ENCODE data around the gene FAM90A1. TPM values are rescaled to one million over a fixed set of nuclear protein-coding genes. Genes with fewer than 3 reads are reported as not detected.
"Not testable (repeated sequence)": the region's sequence is repeated elsewhere in the genome, so short reads cannot be mapped to it uniquely, and the experiment has no call there.

The FAM90A1 gene, protein sequence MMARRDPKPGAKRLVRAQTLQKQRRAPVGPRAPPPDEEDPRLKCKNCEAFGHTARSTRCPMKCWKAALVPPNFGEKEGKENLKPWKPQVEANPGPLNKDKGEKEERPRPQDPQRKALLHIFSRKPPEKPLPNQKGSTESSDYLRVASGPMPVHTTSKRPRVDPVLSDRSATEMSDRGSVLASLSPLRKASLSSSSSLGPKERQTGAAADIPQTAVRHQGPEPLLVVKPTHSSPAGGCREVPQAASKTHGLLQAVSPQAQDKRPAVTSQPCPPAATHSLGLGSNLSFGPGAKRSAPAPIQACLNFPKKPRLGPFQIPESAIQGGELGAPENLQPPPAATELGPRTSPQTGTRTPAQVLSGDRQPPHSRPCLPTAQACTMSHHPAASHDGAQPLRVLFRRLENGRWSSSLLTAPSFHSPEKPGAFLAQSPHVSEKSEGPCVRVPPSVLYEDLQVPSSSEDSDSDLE
- total RNA-seq = 1 to 10 TPM in 1 of 6 donors, under 1 TPM in 2, not detected in 3; 0.34 to 2.1 (median 0.37) TPM

DNA sequence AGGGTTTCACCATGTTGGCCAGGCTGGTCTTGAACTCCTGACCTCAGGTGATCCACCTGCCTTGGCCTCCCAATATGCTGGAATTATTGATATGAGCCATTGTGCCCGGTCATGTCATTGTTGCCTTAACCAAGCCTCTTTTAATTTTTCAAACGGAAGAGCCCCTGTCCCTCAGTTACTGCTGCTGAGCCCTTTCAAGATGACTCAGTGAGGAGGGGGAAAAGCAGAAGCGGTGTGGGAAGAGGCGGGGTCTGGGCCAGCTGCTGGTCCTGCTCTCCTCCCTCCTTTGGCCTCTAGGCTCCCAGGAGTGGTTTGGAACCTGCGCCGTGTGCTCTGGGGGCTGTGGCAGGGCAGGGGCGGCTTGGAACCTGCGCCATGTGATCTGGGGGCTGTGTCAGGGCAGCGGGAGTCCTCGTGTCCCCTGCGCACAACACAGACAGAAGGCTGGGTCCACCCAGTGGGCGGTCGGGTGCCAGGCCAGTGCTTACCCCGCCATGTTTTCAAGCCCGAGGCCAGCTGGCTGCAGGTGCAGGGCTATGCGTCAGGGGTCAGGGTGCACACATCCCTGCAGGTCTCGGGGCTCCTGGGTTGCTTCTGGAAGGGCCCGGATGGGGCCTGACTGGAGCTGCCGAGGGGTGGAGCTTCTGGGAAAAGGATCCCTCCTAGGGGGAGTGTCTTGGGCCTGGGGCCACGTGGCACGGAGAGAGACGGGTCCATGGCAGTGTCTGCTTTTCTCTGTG lies at the start of gene FAM90A1:
FAM90A1 (minus strand) TSS at position 627 of the 740 bp plus-strand sequence. CDS start 2,786 bp downstream, outside the sequence.
- peak within 1 kb of the TSS in 3 of 4 donors; percentile 23 to 36 (median 32) for H3K4me3 ChIP-seq
- not testable (repeated sequence) for ATAC-seq (ENCODE audit: low FRiP score in 2 of 2); H3K27me3 ChIP-seq; H3K36me3 ChIP-seq; H3K9me3 ChIP-seq
- 27 to 76% methylated on average over 10 to 18 of the region's 22 CpGs for WGBS, 2 donors
- peak; percentile 63 to 82 for DNase-seq
- peak within 1 kb of the TSS in 1 of 4 donors; percentile 48 for H3K27ac ChIP-seq
- H3K4me1 ChIP-seq = peaks cover 0 to 12% (median 5%) of the 10 kb centered on the region in 4 donors

DNA sequence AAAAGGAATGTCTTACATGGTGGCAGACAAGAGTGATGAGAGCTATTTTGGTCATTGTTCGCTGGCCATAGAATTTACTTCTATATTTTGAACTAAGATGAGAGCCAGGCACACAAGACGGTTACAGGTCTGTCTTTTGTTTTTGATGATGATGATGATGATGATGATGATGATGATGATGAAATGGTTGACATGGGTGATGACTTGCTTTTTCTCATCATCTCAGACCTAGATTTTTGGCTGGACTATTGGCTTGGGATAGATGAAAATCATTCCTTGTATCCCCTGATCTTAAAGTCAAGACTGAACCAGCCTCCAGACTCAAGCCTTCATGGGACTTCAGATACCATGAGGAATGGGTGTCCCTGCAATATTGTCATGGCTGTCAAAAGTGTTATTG lies 49.0 kb upstream of the FAM90A1 start:
- not testable (repeated sequence) for DNase-seq; ATAC-seq (ENCODE audit: low FRiP score in 2 of 2); H3K36me3 ChIP-seq; H3K4me3 ChIP-seq; H3K27ac ChIP-seq; H3K9me3 ChIP-seq; H3K27me3 ChIP-seq; H3K4me1 ChIP-seq
- 72 to 80% methylated on average over 1 to 2 of the region's 2 CpGs for WGBS, 2 donors

DNA sequence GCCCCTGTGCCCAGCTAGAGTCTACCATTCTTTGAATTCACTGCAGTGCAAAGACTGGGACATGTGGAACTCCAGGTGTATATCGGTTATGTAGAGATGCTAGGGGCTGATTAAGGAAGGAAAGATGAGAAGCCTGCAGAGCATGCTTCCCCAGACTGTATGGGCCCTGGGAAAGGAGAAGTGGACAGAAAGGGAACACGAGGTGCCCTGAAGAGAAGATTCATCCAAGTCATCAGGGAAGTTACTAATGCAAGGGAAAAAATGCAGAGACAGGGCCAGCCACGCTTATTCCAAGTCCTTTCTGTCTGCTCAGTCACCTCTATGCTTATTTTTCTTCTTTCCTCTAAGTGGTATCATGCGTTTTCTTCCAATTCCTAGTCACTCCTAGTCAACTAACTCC lies 39.3 kb upstream of the FAM90A1 start:
- not testable (repeated sequence) for ATAC-seq (ENCODE audit: low FRiP score in 2 of 2); H3K4me1 ChIP-seq; H3K9me3 ChIP-seq; H3K4me3 ChIP-seq; H3K27ac ChIP-seq; H3K27me3 ChIP-seq; H3K36me3 ChIP-seq
- DNase-seq = peak in 1 of 2 donors; percentile 42
- WGBS, 2 donors = 57 to 62% methylated on average over 4 of the region's 4 CpGs

DNA sequence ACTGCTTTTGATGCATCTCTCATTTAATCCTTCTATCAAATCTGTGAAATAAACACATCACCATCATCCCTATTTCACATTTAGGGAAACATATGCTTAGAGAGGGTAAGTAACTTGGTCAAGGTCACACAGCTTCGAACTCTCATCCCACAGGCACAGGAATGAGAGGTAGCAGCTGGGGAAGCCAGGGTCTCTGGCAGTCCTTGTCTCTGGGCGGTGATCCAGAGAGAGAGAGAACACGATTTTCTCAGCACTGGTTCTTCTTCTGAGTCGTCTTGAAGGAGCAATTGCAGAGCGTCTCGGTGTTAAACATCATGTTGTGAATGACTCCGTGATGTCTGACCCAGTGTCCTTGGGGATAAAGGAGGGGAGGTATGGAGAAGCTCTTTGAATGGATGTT lies 36.8 kb upstream of the FAM90A1 start:
- H3K27me3 ChIP-seq; H3K36me3 ChIP-seq; H3K9me3 ChIP-seq; H3K4me3 ChIP-seq; H3K27ac ChIP-seq; H3K4me1 ChIP-seq; DNase-seq; ATAC-seq (ENCODE audit: low FRiP score in 2 of 2): not testable (repeated sequence)
- 68 to 79% methylated on average over 7 of the region's 7 CpGs for WGBS, 2 donors

DNA sequence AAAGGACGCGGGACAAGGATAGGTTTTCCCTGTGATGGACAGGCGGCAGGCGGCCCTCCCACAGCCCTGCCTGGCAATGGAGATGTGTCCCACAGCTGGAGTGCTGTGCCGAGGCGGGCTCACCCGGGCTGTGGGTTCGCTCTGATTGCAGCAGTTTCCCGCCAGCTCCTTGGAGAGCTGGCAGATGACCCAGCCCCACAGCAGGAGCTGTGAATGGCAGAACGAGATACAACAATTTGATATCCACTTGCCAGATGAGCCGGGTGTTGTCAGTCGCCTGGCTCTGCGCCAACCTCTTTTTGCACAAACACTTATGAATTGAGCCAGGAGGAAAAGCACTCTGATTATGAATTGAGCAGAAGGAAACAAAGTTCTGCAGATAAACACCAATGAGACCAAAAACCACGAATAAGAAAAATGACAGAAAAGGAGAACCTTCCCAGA lies 33.7 kb upstream of the FAM90A1 start:
- H3K4me1 ChIP-seq; H3K27ac ChIP-seq; H3K36me3 ChIP-seq; H3K9me3 ChIP-seq; H3K27me3 ChIP-seq; H3K4me3 ChIP-seq; ATAC-seq (ENCODE audit: low FRiP score in 2 of 2): not testable (repeated sequence)
- WGBS, 2 donors = 37 to 42% methylated on average over 7 to 14 of the region's 14 CpGs
- DNase-seq = peak in 1 of 2 donors; percentile 80

DNA sequence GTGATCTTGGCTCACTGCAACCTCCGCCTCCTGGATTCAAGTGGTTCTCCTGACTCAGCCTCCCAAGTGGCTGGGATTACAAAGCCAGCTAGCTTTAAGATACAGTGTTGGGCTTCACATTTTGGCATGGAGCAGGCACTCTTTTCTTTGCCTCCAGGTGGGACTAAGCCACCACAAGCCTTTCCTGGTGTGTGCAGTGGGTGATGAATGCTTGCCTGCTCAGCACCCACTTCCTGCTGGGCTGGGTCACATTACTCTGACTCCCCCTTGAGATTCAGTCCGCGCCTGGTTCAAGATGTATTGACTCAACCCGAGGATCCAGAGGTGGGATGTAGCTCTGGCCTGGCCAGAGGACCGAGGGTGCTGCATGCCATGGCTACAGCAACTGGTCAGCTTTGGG lies 28.9 kb upstream of the FAM90A1 start:
- not testable (repeated sequence) for H3K27ac ChIP-seq; ATAC-seq (ENCODE audit: low FRiP score in 2 of 2); H3K4me3 ChIP-seq; H3K9me3 ChIP-seq; H3K4me1 ChIP-seq; H3K36me3 ChIP-seq; DNase-seq; H3K27me3 ChIP-seq
- WGBS, 2 donors = 47 to 50% methylated on average over 1 to 5 of the region's 5 CpGs

DNA sequence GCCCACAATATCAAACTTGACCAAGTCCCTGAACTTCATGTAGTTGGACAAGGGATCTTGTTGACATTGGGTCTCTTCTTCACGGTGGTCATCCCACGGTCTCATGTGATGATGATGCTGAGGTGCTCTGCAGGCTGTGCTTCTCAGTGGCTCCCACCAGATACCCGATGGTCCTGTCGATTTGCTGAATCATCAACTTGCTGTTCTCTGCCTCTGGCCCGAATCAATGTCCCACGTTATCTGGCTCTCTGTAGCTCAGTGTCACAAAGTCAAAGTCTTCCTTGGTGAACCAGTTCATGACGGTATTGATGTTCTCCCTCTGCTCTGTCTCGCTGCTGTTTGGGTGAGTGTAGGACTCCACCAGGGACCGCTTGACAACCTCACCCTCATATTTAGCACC lies 27.3 kb upstream of the FAM90A1 start:
- not testable (repeated sequence) for H3K4me3 ChIP-seq; ATAC-seq (ENCODE audit: low FRiP score in 2 of 2); H3K27me3 ChIP-seq; DNase-seq; H3K27ac ChIP-seq; H3K36me3 ChIP-seq; H3K9me3 ChIP-seq; H3K4me1 ChIP-seq
- 88 to 95% methylated on average over 4 to 9 of the region's 9 CpGs for WGBS, 2 donors

DNA sequence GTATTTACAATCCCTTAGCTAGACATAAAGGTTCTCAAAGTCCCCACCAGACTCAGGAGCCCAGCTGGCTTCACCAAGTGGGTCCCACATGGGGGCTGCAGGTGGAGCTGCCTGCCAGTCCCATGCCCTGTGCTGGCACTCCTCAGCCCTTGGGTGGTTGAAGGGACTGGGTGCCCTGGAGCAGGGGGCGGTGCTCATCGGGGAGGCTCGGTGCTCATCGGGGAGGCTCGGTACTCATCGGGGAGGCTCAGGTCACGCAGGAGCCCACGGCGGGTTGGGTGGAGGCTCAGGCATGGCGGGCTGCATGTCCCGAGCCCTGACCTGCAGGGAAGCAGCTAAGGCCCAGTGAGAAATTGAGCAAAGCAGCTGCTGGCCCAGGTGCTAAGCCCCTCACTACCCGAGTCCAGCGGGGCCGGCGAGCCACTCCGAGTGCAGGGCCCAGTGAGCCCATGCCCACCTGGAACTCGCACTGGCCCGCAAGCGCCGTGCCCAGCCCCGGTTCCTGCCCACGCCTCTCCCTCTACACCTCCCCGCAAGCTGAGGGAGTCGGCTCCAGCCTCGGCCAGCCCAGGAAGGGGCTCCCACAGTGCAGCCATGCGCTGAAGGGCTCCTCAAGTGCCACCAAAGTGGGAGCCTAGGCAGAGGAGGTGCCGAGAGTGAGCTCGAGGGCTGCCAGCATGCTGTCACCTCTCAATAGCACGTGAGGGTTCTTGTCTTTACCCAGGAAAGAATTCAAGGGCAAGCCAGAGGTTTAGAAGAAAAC lies 24.8 kb upstream of the FAM90A1 start:
- not testable (repeated sequence) for H3K9me3 ChIP-seq; H3K4me1 ChIP-seq; ATAC-seq (ENCODE audit: low FRiP score in 2 of 2); H3K4me3 ChIP-seq; H3K36me3 ChIP-seq; H3K27ac ChIP-seq; H3K27me3 ChIP-seq
- peak; percentile 63 to 76 for DNase-seq
- 63 to 76% methylated on average over 10 to 28 of the region's 29 CpGs for WGBS, 2 donors

DNA sequence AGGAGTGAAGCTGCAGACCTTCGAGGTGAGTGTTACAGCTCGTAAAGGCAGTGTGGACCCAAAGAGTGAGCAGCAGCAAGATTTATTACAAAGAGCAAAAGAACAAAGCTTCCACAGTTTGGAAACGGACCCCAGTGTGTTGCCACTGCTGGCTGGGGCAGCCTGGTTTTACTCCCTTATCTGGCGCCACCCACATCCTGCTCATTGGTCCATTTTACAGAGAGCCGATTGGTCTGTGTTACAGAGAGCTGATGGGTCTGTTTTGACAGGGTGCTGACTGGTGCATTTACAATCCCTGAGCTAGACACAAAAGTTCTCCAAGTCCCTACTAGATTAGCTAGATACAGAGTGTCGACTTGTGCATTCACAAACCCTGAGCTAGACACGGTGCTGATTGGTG lies 24.2 kb upstream of the FAM90A1 start:
- 58 to 67% methylated on average over 7 of the region's 7 CpGs for WGBS, 2 donors

DNA sequence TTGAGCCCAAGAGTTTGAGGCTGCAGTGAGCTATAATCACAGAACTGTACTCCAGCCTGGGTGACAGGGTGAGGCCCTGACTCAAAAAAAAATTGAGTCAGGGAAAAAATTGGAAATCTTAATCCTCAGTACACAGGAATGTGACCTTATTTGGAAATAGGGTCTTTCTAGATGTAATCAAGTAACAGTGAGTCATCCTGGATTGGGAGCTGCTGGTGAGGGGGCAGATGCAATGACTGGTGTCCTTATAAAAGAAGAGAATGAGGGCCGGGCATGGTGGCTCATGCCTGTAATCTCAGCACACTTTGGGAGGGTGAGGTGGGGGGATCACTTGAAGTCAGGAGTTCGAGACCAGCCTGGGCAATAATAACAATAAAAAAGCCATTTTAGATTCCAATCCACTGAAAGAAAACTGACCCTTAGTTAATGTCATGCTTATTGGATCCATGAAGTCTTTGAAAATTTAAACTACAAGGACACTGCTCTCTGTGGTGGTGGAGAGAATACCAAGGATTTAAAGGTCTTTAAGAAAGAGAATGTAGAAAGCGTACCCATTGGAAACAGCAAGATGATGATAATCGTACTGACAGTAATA lies 19.6 kb upstream of the FAM90A1 start:
- not testable (repeated sequence) for ATAC-seq (ENCODE audit: low FRiP score in 2 of 2); H3K4me3 ChIP-seq; H3K27me3 ChIP-seq; H3K36me3 ChIP-seq; H3K9me3 ChIP-seq; H3K27ac ChIP-seq; DNase-seq; H3K4me1 ChIP-seq
- 84 to 88% methylated on average over 4 of the region's 4 CpGs for WGBS, 2 donors

More for the DNA sequence above, 24.2 kb upstream of the FAM90A1 start:
- DNase-seq; H3K4me3 ChIP-seq; H3K27me3 ChIP-seq; H3K9me3 ChIP-seq; H3K27ac ChIP-seq; H3K4me1 ChIP-seq; ATAC-seq (ENCODE audit: low FRiP score in 2 of 2); H3K36me3 ChIP-seq: not testable (repeated sequence)
